Measurements from ENCODE around the gene CHKA.

DNA sequence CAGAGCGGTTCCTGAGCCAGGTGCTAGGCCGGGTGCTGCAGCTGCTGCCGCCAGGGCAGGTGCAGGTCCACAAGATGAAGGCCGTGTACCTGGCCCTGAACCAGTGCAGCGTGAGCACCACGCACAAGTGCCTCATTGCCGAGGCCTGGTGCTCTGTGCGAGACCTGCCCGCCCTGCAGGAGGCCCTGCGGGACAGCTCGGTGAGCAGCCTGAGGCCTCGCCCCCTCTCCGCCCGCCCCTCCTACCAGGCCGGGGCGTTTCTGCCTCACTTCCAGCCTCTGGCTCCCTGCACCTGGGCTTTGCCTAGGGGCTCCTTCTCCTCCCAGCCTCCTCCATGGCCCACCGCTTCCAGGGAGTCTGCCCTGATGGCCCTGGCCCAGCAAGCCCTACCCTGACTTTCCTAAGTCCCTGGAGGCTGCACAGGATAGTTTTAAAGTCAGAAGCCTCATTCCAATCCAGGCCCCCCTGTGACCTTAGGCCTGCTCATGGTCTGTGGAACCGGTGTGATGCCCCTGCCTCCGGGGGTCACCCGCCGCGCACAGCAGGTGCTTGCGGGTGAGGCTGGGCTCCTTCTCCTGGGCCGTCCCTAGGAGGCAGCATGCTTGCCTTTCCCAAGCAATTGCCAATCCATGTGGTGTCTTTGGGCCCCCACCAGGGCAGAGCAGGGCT lies 76.9 kb downstream of the CHKA start:
- TF ChIP-seq, protein P1, sequence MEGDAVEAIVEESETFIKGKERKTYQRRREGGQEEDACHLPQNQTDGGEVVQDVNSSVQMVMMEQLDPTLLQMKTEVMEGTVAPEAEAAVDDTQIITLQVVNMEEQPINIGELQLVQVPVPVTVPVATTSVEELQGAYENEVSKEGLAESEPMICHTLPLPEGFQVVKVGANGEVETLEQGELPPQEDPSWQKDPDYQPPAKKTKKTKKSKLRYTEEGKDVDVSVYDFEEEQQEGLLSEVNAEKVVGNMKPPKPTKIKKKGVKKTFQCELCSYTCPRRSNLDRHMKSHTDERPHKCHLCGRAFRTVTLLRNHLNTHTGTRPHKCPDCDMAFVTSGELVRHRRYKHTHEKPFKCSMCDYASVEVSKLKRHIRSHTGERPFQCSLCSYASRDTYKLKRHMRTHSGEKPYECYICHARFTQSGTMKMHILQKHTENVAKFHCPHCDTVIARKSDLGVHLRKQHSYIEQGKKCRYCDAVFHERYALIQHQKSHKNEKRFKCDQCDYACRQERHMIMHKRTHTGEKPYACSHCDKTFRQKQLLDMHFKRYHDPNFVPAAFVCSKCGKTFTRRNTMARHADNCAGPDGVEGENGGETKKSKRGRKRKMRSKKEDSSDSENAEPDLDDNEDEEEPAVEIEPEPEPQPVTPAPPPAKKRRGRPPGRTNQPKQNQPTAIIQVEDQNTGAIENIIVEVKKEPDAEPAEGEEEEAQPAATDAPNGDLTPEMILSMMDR (conservative IDR thresholded peaks at IDR 0.05; ENCODE audit: low read depth in 2 of 2) = peak in 1 of 2 experiments; percentile 39; a peak in 2 of 4 replicates
- TF ChIP-seq, protein P2, sequence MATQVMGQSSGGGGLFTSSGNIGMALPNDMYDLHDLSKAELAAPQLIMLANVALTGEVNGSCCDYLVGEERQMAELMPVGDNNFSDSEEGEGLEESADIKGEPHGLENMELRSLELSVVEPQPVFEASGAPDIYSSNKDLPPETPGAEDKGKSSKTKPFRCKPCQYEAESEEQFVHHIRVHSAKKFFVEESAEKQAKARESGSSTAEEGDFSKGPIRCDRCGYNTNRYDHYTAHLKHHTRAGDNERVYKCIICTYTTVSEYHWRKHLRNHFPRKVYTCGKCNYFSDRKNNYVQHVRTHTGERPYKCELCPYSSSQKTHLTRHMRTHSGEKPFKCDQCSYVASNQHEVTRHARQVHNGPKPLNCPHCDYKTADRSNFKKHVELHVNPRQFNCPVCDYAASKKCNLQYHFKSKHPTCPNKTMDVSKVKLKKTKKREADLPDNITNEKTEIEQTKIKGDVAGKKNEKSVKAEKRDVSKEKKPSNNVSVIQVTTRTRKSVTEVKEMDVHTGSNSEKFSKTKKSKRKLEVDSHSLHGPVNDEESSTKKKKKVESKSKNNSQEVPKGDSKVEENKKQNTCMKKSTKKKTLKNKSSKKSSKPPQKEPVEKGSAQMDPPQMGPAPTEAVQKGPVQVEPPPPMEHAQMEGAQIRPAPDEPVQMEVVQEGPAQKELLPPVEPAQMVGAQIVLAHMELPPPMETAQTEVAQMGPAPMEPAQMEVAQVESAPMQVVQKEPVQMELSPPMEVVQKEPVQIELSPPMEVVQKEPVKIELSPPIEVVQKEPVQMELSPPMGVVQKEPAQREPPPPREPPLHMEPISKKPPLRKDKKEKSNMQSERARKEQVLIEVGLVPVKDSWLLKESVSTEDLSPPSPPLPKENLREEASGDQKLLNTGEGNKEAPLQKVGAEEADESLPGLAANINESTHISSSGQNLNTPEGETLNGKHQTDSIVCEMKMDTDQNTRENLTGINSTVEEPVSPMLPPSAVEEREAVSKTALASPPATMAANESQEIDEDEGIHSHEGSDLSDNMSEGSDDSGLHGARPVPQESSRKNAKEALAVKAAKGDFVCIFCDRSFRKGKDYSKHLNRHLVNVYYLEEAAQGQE (IDR thresholded peaks at IDR 0.05; ENCODE audit: unreplicated experiment) = no peak
